Endodermal cell (in vitro differentiated cells): ENCODE measurements around the gene NPPC. TPM values are rescaled to one million over a fixed set of nuclear protein-coding genes. Genes with fewer than 3 reads are reported as not detected.
A peak's percentile ranks its signal among the peaks of the same experiment; 100 is the strongest.

ENCODE experiments used
- DNase-seq: peaks from one replicate; pipeline ENCODE4 v3.0.0-alpha.2; 2017
- H3K27ac ChIP-seq: 2 replicates; pipeline ENCODE4 v1.5.1; 2013; ENCODE audit warnings: mild to moderate bottlenecking, low read depth, low read length, moderate library complexity
- H3K27me3 ChIP-seq: 2 replicates; pipeline ENCODE4 v1.6.1; 2013; ENCODE audit warnings: mild to moderate bottlenecking, low read length, moderate library complexity; ENCODE audit not compliant: insufficient read depth, control insufficient read depth, poor library complexity, severe bottlenecking
- H3K36me3 ChIP-seq: 2 replicates; pipeline ENCODE4 v1.7.0; 2013; ENCODE audit warnings: mild to moderate bottlenecking, low read length, moderate library complexity; ENCODE audit not compliant: control insufficient read depth, insufficient read depth
- H3K4me1 ChIP-seq: one replicate; pipeline ENCODE4 v1.7.0; 2013; ENCODE audit warnings: low read length; ENCODE audit not compliant: control insufficient read depth, insufficient read depth
- H3K4me3 ChIP-seq: 2 replicates; pipeline ENCODE4 v1.5.1; 2013; ENCODE audit warnings: mild to moderate bottlenecking, low read length, moderate library complexity
- H3K9ac ChIP-seq: 2 replicates; pipeline ENCODE4 v1.6.1; 2013; ENCODE audit warnings: mild to moderate bottlenecking, low read length, moderate library complexity; ENCODE audit not compliant: poor library complexity, severe bottlenecking; ENCODE audit errors: extremely low read depth
- H3K9me3 ChIP-seq: 2 replicates; pipeline ENCODE4 v1.6.1; 2013; ENCODE audit warnings: mild to moderate bottlenecking, low read length, moderate library complexity; ENCODE audit not compliant: control insufficient read depth
- H3K27ac Mint-ChIP-seq: 2 replicates; pipeline ENCODE4 v1.8.0; 2020; ENCODE audit warnings: mixed read lengths
- H3K27me3 Mint-ChIP-seq: 2 replicates; pipeline ENCODE4 v1.8.0; 2021; ENCODE audit warnings: mild to moderate bottlenecking, mixed read lengths; ENCODE audit not compliant: insufficient read depth
- H3K36me3 Mint-ChIP-seq: 2 replicates; pipeline ENCODE4 v1.8.0; 2020; ENCODE audit warnings: low read depth, mixed read lengths
- H3K4me1 Mint-ChIP-seq: 2 replicates; pipeline ENCODE4 v1.8.0; 2020; ENCODE audit warnings: mixed read lengths
- H3K4me3 Mint-ChIP-seq: 2 replicates; pipeline ENCODE4 v1.8.0; 2020; ENCODE audit warnings: mild to moderate bottlenecking, moderate library complexity, mixed read lengths
- H3K9me3 Mint-ChIP-seq: 2 replicates; pipeline ENCODE4 v1.8.0; 2020; ENCODE audit warnings: mild to moderate bottlenecking, mixed read lengths
- CTCF ChIP-seq: fragments of 200-600 bp; sonication (generic); conservative IDR thresholded peaks from 2 replicates; pipeline ENCODE4 v1.5.0; 2021; ENCODE audit warnings: antibody characterized with exemption, mild to moderate bottlenecking
- WGBS, 2 experiments: methylation state at CpG; one replicate each; pipeline versions ENCODE4 v1.1.5 to v1.1.7; 2013; ENCODE audit warnings: missing lambda C conversion rate in 2 of 2, mixed read lengths in 1 of 2; ENCODE audit not compliant: insufficient coverage in 1 of 2, insufficient read length in 1 of 2; 5-methylcytosine and 5-hydroxymethylcytosine counted together
- total RNA-seq, 2 donors: library from RNA; stranded (reverse); fragmentation: NEBNext Ultra II Directional in 1 of 2; extraction: Animal tissue kit (Norgen Biotek cat#: 25700) in 1 of 2; gene quantifications; 2 replicates in 1 of 2; 3 replicates in 1 of 2; pipeline ENCODE4 v1.2.1, GENCODE V29; 2021

The NPPC gene
- total RNA-seq, 2 donors from 2014 or later = 0.84 TPM; not detected in 1

- no peaks in the 10 kb centered on the region for H3K9me3 ChIP-seq
- H3K27me3 Mint-ChIP-seq = peaks cover 63% of the 10 kb centered on the region
- H3K9me3 Mint-ChIP-seq = no peaks in the 10 kb centered on the region
- no peak overlapping the region for H3K9ac ChIP-seq
- no peak overlapping the region for H3K4me3 ChIP-seq
- WGBS, 2 experiments = 64% methylated on average over 9 to 11 of the region's 11 CpGs
- H3K36me3 Mint-ChIP-seq = no peaks in the 10 kb centered on the region
- H3K27ac Mint-ChIP-seq = no peak overlapping the region
- no peak overlapping the region for H3K4me3 Mint-ChIP-seq
- no peak overlapping the region for H3K27ac ChIP-seq
- H3K4me1 ChIP-seq = no peaks in the 10 kb centered on the region
- TF ChIP-seq CTCF = peak; percentile 86
- peaks cover 7% of the 10 kb centered on the region for H3K4me1 Mint-ChIP-seq
- peaks cover 53% of the 10 kb centered on the region for H3K27me3 ChIP-seq
- H3K36me3 ChIP-seq = no peaks in the 10 kb centered on the region
- DNase-seq = peak; percentile 89
Observed at GRCh38 chr2:231929961-231930592, 3.9 kb upstream of the NPPC start.

- Mint-ChIP-seq H3K36me3 (no peaks in the 10 kb centered on the region), H3K9me3 (no peaks in the 10 kb centered on the region), H3K4me3 (no peak overlapping the region), H3K27ac (no peak overlapping the region), H3K27me3 (peaks cover 72% of the 10 kb centered on the region), H3K4me1 (peaks cover 7% of the 10 kb centered on the region)
- 84 to 86% methylated on average over 9 to 11 of the region's 11 CpGs for WGBS, 2 experiments
- TF ChIP-seq CTCF = no peak
- Histone ChIP-seq H3K9ac (no peak overlapping the region), H3K9me3 (no peaks in the 10 kb centered on the region), H3K4me1 (no peaks in the 10 kb centered on the region), H3K36me3 (no peaks in the 10 kb centered on the region), H3K27me3 (peaks cover 62% of the 10 kb centered on the region), H3K27ac (no peak overlapping the region), H3K4me3 (no peak overlapping the region)
- no peak for DNase-seq
Observed at GRCh38 chr2:231928901-231929725, 2.9 kb upstream of the NPPC start.

GRCh38 chr2:231928481-231928880, 2.3 kb upstream of the NPPC start:
- no peaks in the 10 kb centered on the region for H3K36me3 ChIP-seq
- H3K4me3 ChIP-seq = no peak overlapping the region
- DNase-seq = peak; percentile 73
- no peak overlapping the region for H3K27ac ChIP-seq
- Mint-ChIP-seq H3K9me3 (no peaks in the 10 kb centered on the region), H3K36me3 (no peaks in the 10 kb centered on the region), H3K27ac (no peak overlapping the region), H3K27me3 (peaks cover 79% of the 10 kb centered on the region), H3K4me1 (peaks cover 7% of the 10 kb centered on the region), H3K4me3 (no peak overlapping the region)
- WGBS, 2 experiments = 78 to 84% methylated on average over 3 to 5 of the region's 5 CpGs
- peak; percentile 63 for TF ChIP-seq CTCF
- no peaks in the 10 kb centered on the region for H3K9me3 ChIP-seq
- no peaks in the 10 kb centered on the region for H3K4me1 ChIP-seq
- peaks cover 69% of the 10 kb centered on the region for H3K27me3 ChIP-seq
- no peak overlapping the region for H3K9ac ChIP-seq
